SK-N-SH treated with all-trans-retinoic acid at 6 μM for 48 hours (cell line): ENCODE measurements around the gene OCEL1.

Experiments
- ARNTL ChIP-seq: fragments of 450-650 bp; formaldehyde crosslinking; IDR thresholded peaks from 2 replicates; pipeline ENCODE4 v1.5.0; 2020; ENCODE audit warnings: low read depth, mild to moderate bottlenecking, moderate library complexity, borderline replicate concordance
- BACH2 ChIP-seq: fragments of 250-450 bp; sonication (Bioruptor Pico); IDR thresholded peaks from 2 replicates; pipeline ENCODE4 v1.9.0; 2021; ENCODE audit warnings: mild to moderate bottlenecking, borderline replicate concordance
- CSRNP3 ChIP-seq: fragments of 250-450 bp; sonication (Bioruptor Pico); IDR thresholded peaks from 2 replicates; pipeline ENCODE4 v1.5.1; 2021; ENCODE audit warnings: mild to moderate bottlenecking, moderate library complexity
- PATZ1 ChIP-seq: fragments of 250-450 bp; sonication (Bioruptor Pico); IDR thresholded peaks from 2 replicates; pipeline ENCODE4 v1.8.0; 2020; ENCODE audit warnings: mild to moderate bottlenecking, moderate library complexity, borderline replicate concordance
- RARB ChIP-seq: fragments of 250-450 bp; sonication (Bioruptor Pico); IDR thresholded peaks from 2 replicates; pipeline ENCODE4 v1.8.0; 2021; ENCODE audit warnings: mild to moderate bottlenecking, moderate library complexity
- TOX ChIP-seq: fragments of 250-450 bp; sonication (Bioruptor Pico); IDR thresholded peaks from 2 replicates; pipeline ENCODE4 v1.8.0; 2021; ENCODE audit warnings: mild to moderate bottlenecking, moderate library complexity, borderline replicate concordance
- ZFP3 ChIP-seq: fragments of 250-450 bp; sonication (Bioruptor Pico); IDR thresholded peaks from 2 replicates; pipeline ENCODE4 v1.5.0; 2020; ENCODE audit warnings: mild to moderate bottlenecking, moderate library complexity

- TF ChIP-seq PATZ1 (no peak), CSRNP3 (no peak), ARNTL (CRISPR knock-in tag) (no peak), ZFP3 (CRISPR knock-in tag) (no peak), TOX (CRISPR knock-in tag) (no peak), RARB (CRISPR knock-in tag) (no peak), BACH2 (CRISPR knock-in tag) (no peak)
Observed at GRCh38 chr19:17202713-17203112, 23.3 kb upstream of the OCEL1 start.
